ENCODE data around the gene TAS2R46.
"Not testable (repeated sequence)": the region's sequence is repeated elsewhere in the genome, so short reads cannot be mapped to it uniquely, and the experiment has no call there.

TAS2R46 gene

GRCh38 chr12:11033959-11034358 is 28.1 kb downstream of the TAS2R46 start:
- not testable (repeated sequence) for DNase-seq

- DNase-seq: no peak
These were observed 30.8 kb downstream of the TAS2R46 start, which contains the start of gene TAS2R31 for GRCh38 chr12:11031307-11031706. Gene TAS2R31 (minus strand): TSS chr12:11031407. CDS start chr12:11031335, 72 bp downstream.

DNA sequence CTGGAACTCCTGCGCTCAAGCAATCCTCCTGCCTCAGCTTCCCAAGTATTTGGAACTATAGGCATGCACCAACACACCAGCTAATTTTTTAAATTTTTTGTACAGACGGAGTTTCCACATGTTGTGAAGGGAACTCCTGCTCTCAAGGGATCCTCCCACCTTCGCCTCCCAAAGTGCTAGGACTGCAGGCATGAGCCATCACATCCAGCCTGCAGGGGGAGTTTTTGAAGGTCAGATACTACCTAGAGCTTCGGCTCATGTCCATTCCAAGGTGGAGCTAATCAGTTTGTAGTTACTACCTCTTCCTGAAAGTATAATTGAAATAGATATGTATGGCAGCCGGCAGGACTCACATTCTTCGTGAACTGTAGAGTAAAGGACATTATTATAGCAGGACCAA is 36.0 kb downstream of the TAS2R46 start:
- no peak for DNase-seq

DNA sequence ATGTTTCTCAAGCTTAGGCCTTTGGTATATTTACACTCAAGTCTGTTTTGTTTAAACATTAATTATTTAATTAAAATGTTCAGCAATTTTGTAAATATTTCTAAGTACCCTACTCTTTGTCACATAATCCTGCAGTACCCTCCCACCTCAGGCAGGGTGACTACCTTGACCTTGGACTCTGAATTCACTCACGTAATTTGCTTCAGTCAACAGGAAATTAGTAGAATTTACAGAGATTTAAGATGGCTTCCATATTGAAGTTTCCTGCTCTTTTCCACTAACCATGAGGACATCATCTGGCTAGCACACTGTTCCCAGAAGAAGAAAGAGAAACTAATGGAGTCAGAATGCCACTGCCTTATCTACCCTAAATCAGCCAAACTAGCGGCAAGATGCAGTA is 38.7 kb downstream of the TAS2R46 start:
- no peak for DNase-seq

GRCh38 chr12:11022520-11022919 is 39.6 kb downstream of the TAS2R46 start, which contains the start of gene TAS2R19:
Gene TAS2R19 (minus strand): TSS chr12:11022620. CDS start chr12:11022571, 49 bp downstream.
- no peak for DNase-seq

DNA sequence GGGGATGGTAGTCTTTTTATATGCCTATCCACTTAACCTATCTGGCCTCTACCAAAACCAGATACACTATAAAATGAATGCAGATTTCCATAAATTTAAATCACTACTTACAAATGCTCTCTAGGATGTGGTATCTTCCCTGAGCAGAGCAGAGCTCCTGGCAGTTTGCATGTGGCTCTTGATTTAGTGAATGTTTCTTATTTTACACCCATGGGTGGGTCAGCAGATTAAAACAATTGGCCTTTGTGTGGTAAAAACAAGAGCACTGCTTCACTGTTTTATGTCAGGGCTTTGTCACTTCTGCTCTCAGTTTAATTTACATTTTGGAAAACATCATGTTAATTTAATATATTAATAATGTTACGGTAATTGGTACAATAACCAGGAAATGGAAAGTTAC is 45.2 kb downstream of the TAS2R46 start:
- no peak for DNase-seq

- no peak for DNase-seq
These were observed 46.2 kb downstream of the TAS2R46 start for GRCh38 chr12:11015775-11016430.

GRCh38 chr12:11014234-11014633 is 47.9 kb downstream of the TAS2R46 start:
- DNase-seq: no peak

Measured in NCI-H1105 (cell line).